GM23338 (cell line): Measurements from ENCODE around the gene SYCP3. TPM values are rescaled to one million over a fixed set of nuclear protein-coding genes. Genes with fewer than 3 reads are reported as not detected.
"Not testable (repeated sequence)": the region's sequence is repeated elsewhere in the genome, so short reads cannot be mapped to it uniquely, and the experiment has no call there.

Source experiments
- ATAC-seq: fragments of 200-7000 bp; cut with Tn5 transposase; 3 replicates; pipeline ENCODE4 v1.9.1; 2020
- DNase-seq: peaks from one replicate; pipeline ENCODE4 v3.0.0-alpha.2; 2015; ENCODE audit warnings: low spot score
- H2AFZ ChIP-seq: fragments of 200-600 bp; sonication (generic); 2 replicates; pipeline ENCODE4 v1.8.0; 2016; ENCODE audit warnings: antibody characterized with exemption, mild to moderate bottlenecking, moderate library complexity
- H3F3A ChIP-seq: fragments of 200-600 bp; sonication (generic); replicated peaks from 2 replicates; pipeline ENCODE4 v1.8.0; 2017; ENCODE audit warnings: antibody characterized with exemption, mixed run types, low read depth
- H3K27ac ChIP-seq: fragments of 200-600 bp; sonication (generic); 2 replicates; pipeline ENCODE4 v1.6.1; 2016; ENCODE audit warnings: low read depth
- H3K27me3 ChIP-seq: fragments of 200-600 bp; sonication (generic); 2 replicates; pipeline ENCODE4 v1.8.0; 2016; ENCODE audit warnings: mild to moderate bottlenecking, mixed run types, moderate library complexity; ENCODE audit not compliant: insufficient read depth
- H3K36me3 ChIP-seq: fragments of 200-600 bp; sonication (generic); 2 replicates; pipeline ENCODE4 v1.8.0; 2016; ENCODE audit warnings: mild to moderate bottlenecking; ENCODE audit not compliant: insufficient read depth
- H3K4me1 ChIP-seq: fragments of 200-600 bp; sonication (generic); 2 replicates; pipeline ENCODE4 v1.8.0; 2016; ENCODE audit warnings: mild to moderate bottlenecking, moderate library complexity; ENCODE audit not compliant: insufficient read depth
- H3K4me2 ChIP-seq: fragments of 200-600 bp; sonication (generic); 2 replicates; pipeline ENCODE4 v1.7.1; 2017; ENCODE audit warnings: mixed run types
- H3K4me3 ChIP-seq: fragments of 200-600 bp; sonication (generic); 2 replicates; pipeline ENCODE4 v1.6.1; 2016; ENCODE audit warnings: mixed run types
- H3K79me2 ChIP-seq: fragments of 200-600 bp; sonication (generic); replicated peaks from 2 replicates; pipeline ENCODE4 v1.8.0; 2017; ENCODE audit warnings: mild to moderate bottlenecking; ENCODE audit not compliant: insufficient read depth
- H3K9me2 ChIP-seq: fragments of 200-600 bp; sonication (generic); 2 replicates; pipeline ENCODE4 v1.8.0; 2017; ENCODE audit not compliant: insufficient read depth
- H4K20me1 ChIP-seq: fragments of 200-600 bp; sonication (generic); replicated peaks from 2 replicates; pipeline ENCODE4 v1.8.0; 2017; ENCODE audit warnings: mild to moderate bottlenecking; ENCODE audit not compliant: insufficient read depth
- H3K27ac Mint-ChIP-seq: 2 replicates; pipeline ENCODE4 v1.8.0; 2020; ENCODE audit warnings: inconsistent platforms, mild to moderate bottlenecking, moderate library complexity, mixed read lengths
- H3K27me3 Mint-ChIP-seq: 3 replicates; pipeline ENCODE4 v1.8.0; 2022; ENCODE audit warnings: low read depth, mild to moderate bottlenecking, moderate library complexity, mixed read lengths, inconsistent platforms; ENCODE audit not compliant: insufficient read depth, poor library complexity
- H3K36me3 Mint-ChIP-seq: 3 replicates; pipeline ENCODE4 v1.8.0; 2021; ENCODE audit warnings: low read depth, mild to moderate bottlenecking, inconsistent platforms, moderate library complexity, mixed read lengths
- H3K4me1 Mint-ChIP-seq: 3 replicates; pipeline ENCODE4 v1.8.0; 2020; ENCODE audit warnings: mild to moderate bottlenecking, inconsistent platforms, mixed read lengths
- H3K4me3 Mint-ChIP-seq: 3 replicates; pipeline ENCODE4 v1.8.0; 2021; ENCODE audit warnings: moderate library complexity, mild to moderate bottlenecking, inconsistent platforms, mixed read lengths
- H3K9me3 Mint-ChIP-seq: 3 replicates; pipeline ENCODE4 v1.8.0; 2020; ENCODE audit warnings: moderate library complexity, mild to moderate bottlenecking, inconsistent platforms, mixed read lengths
- EZH2 ChIP-seq: fragments of 200-600 bp; sonication (generic); IDR thresholded peaks from one replicate; pipeline ENCODE4 v1.8.0; 2017; ENCODE audit warnings: antibody characterized with exemption, mild to moderate bottlenecking, low read depth; ENCODE audit not compliant: unreplicated experiment
- JUNB ChIP-seq: IDR thresholded peaks from one replicate; pipeline ENCODE4 v1.6.1; 2016; ENCODE audit warnings: antibody characterized with exemption; ENCODE audit not compliant: unreplicated experiment
- POLR2AphosphoS5 ChIP-seq: IDR thresholded peaks from 2 replicates; pipeline ENCODE4 v1.6.1; 2016; ENCODE audit warnings: antibody characterized with exemption, low read depth
- STAT1 ChIP-seq: IDR thresholded peaks from one replicate; pipeline ENCODE4 v1.6.1; 2016; ENCODE audit warnings: antibody characterized with exemption; ENCODE audit not compliant: unreplicated experiment
- ZNF114 ChIP-seq: fragments of 250-450 bp; sonication (Bioruptor Pico); IDR thresholded peaks from 2 replicates; pipeline ENCODE4 v1.5.0; 2020; ENCODE audit warnings: mild to moderate bottlenecking, moderate library complexity
- ZNF331 ChIP-seq: fragments of 250-450 bp; sonication (Bioruptor Pico); IDR thresholded peaks from 2 replicates; pipeline ENCODE4 v1.5.0; 2020; ENCODE audit warnings: low read depth, mild to moderate bottlenecking, moderate library complexity
- polyA plus RNA-seq: library from polyadenylated mRNA; unstranded; fragments of >200 nt; fragmentation: Nextera tagmentation; extraction: Ambion mirVana; gene quantifications from 2 replicates; pipeline ENCODE4 v1.2.1, GENCODE V29; 2016
- total RNA-seq: library from RNA; depleted of rRNA; stranded (reverse); fragments of >200 nt; shearing (Covaris generic); gene quantifications from 2 replicates; pipeline ENCODE4 v1.2.3, GENCODE V29; 2014
- TF ChIP-seq, protein P1 (sequence below), 2 experiments: fragments of 200-600 bp in 1 of 2; sonication (generic) in 1 of 2; conservative IDR thresholded peaks; 2 replicates each; pipeline versions ENCODE4 v1.5.1 to v1.6.1; 2016 to 2017; ENCODE audit warnings: antibody characterized with exemption in 2 of 2, low read depth in 2 of 2, mild to moderate bottlenecking in 2 of 2, moderate library complexity in 1 of 2
- TF ChIP-seq, protein P2 (sequence below): IDR thresholded peaks from one replicate; pipeline ENCODE4 v1.6.1; 2018; ENCODE audit warnings: antibody characterized with exemption; ENCODE audit not compliant: unreplicated experiment
- TF ChIP-seq, protein P3 (sequence below): IDR thresholded peaks from 2 replicates; pipeline ENCODE4 v1.6.1; 2016; ENCODE audit warnings: antibody characterized with exemption
- TF ChIP-seq, protein P4 (sequence below): fragments of 250-450 bp; sonication (Bioruptor Pico); IDR thresholded peaks from 2 replicates; pipeline ENCODE4 v1.5.0; 2020; ENCODE audit warnings: mild to moderate bottlenecking, moderate library complexity

SYCP3 gene
- total and polyA plus RNA-seq, 2 experiments from 2014 or later, result 0.07 to 1.5 TPM

DNA sequence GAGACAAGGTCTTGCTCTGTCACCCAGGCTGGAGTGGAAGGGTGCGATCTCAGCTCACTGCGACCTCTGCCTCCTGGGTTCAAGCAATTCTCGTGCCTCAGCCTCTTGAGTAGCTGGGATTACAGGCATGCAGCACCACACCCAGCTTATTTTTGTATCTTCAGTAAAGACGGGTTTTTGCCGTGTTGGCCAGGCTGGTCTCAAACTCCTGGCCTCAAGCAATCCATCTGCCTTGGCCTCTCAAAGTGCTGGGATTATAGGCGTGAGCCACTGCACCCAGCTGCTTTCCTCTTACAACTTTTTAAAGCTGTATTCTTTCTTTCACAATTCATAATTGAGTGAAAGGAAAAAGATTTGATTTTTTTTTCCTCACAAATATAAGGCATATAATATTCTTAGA, 57.6 kb downstream of the SYCP3 start:
- not testable (repeated sequence) for H3K9me2 ChIP-seq, DNase-seq, H3K36me3 ChIP-seq, H3K27ac Mint-ChIP-seq, H3K4me3 ChIP-seq, H3K79me2 ChIP-seq, H3K27ac ChIP-seq, H4K20me1 ChIP-seq, H3K4me3 Mint-ChIP-seq, H3K9me3 Mint-ChIP-seq, H3K4me1 Mint-ChIP-seq, ATAC-seq, H3K27me3 Mint-ChIP-seq, H3K36me3 Mint-ChIP-seq, H3K27me3 ChIP-seq, H3F3A ChIP-seq, H2AFZ ChIP-seq, H3K4me2 ChIP-seq
- H3K4me1 ChIP-seq, result peaks cover 20% of the 10 kb centered on the region

DNA sequence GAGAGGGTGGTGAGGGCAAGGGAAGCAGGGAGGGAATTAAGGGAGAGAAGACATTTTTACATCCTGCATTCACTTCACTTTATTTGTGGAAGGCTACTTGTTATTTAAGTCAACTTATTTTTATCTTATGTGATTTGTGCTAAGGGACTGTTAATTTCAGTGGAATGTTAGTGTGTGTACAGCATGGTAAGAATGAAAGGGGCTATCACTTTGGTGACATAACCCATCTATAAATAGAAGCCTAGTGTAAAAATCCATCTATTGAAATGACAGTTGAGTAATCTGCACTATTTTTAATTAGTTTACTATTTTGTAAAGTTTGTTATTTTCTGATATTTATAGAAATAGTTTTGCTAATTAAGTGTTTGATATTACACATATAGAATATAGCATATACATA, 58.6 kb downstream of the SYCP3 start:
- H3K27me3 Mint-ChIP-seq, result no peaks in the 10 kb centered on the region
- Histone ChIP-seq H3K9me2 (no peaks in the 10 kb centered on the region), H3K36me3 (no peaks in the 10 kb centered on the region), H4K20me1 (no peaks in the 10 kb centered on the region), H3K4me3 (no peak overlapping the region), H3K27me3 (no peaks in the 10 kb centered on the region), H3K4me2 (no peak overlapping the region), H3K27ac (no peak overlapping the region), H3K79me2 (no peaks in the 10 kb centered on the region), H3K4me1 (peaks cover 16% of the 10 kb centered on the region), H3F3A (no peaks in the 10 kb centered on the region), H2AFZ (no peak overlapping the region; the same call in 1 of the 2 replicates)
- H3K4me1 Mint-ChIP-seq, result peaks cover 9% of the 10 kb centered on the region; the same call in 2 of the 3 replicates
- ATAC-seq, result no peak
- no peaks in the 10 kb centered on the region for H3K9me3 Mint-ChIP-seq
- no peak overlapping the region for H3K4me3 Mint-ChIP-seq
- no peak overlapping the region for H3K27ac Mint-ChIP-seq
- no peak for DNase-seq
- H3K36me3 Mint-ChIP-seq, result no peaks in the 10 kb centered on the region
- TF ChIP-seq EZH2 (no peak), POLR2AphosphoS5 (no peak), ZNF331 (CRISPR knock-in tag) (no peak), ZNF114 (CRISPR knock-in tag) (no peak), JUNB (no peak), STAT1 (no peak)
- TF ChIP-seq, protein P1, sequence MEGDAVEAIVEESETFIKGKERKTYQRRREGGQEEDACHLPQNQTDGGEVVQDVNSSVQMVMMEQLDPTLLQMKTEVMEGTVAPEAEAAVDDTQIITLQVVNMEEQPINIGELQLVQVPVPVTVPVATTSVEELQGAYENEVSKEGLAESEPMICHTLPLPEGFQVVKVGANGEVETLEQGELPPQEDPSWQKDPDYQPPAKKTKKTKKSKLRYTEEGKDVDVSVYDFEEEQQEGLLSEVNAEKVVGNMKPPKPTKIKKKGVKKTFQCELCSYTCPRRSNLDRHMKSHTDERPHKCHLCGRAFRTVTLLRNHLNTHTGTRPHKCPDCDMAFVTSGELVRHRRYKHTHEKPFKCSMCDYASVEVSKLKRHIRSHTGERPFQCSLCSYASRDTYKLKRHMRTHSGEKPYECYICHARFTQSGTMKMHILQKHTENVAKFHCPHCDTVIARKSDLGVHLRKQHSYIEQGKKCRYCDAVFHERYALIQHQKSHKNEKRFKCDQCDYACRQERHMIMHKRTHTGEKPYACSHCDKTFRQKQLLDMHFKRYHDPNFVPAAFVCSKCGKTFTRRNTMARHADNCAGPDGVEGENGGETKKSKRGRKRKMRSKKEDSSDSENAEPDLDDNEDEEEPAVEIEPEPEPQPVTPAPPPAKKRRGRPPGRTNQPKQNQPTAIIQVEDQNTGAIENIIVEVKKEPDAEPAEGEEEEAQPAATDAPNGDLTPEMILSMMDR (conservative IDR thresholded peaks at IDR 0.05; ENCODE audit: low read depth in 2 of 2), result no peak
- TF ChIP-seq, protein P2, sequence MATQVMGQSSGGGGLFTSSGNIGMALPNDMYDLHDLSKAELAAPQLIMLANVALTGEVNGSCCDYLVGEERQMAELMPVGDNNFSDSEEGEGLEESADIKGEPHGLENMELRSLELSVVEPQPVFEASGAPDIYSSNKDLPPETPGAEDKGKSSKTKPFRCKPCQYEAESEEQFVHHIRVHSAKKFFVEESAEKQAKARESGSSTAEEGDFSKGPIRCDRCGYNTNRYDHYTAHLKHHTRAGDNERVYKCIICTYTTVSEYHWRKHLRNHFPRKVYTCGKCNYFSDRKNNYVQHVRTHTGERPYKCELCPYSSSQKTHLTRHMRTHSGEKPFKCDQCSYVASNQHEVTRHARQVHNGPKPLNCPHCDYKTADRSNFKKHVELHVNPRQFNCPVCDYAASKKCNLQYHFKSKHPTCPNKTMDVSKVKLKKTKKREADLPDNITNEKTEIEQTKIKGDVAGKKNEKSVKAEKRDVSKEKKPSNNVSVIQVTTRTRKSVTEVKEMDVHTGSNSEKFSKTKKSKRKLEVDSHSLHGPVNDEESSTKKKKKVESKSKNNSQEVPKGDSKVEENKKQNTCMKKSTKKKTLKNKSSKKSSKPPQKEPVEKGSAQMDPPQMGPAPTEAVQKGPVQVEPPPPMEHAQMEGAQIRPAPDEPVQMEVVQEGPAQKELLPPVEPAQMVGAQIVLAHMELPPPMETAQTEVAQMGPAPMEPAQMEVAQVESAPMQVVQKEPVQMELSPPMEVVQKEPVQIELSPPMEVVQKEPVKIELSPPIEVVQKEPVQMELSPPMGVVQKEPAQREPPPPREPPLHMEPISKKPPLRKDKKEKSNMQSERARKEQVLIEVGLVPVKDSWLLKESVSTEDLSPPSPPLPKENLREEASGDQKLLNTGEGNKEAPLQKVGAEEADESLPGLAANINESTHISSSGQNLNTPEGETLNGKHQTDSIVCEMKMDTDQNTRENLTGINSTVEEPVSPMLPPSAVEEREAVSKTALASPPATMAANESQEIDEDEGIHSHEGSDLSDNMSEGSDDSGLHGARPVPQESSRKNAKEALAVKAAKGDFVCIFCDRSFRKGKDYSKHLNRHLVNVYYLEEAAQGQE, result no peak
- TF ChIP-seq, protein P3, sequence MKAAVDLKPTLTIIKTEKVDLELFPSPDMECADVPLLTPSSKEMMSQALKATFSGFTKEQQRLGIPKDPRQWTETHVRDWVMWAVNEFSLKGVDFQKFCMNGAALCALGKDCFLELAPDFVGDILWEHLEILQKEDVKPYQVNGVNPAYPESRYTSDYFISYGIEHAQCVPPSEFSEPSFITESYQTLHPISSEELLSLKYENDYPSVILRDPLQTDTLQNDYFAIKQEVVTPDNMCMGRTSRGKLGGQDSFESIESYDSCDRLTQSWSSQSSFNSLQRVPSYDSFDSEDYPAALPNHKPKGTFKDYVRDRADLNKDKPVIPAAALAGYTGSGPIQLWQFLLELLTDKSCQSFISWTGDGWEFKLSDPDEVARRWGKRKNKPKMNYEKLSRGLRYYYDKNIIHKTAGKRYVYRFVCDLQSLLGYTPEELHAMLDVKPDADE, result no peak
- TF ChIP-seq, protein P4, sequence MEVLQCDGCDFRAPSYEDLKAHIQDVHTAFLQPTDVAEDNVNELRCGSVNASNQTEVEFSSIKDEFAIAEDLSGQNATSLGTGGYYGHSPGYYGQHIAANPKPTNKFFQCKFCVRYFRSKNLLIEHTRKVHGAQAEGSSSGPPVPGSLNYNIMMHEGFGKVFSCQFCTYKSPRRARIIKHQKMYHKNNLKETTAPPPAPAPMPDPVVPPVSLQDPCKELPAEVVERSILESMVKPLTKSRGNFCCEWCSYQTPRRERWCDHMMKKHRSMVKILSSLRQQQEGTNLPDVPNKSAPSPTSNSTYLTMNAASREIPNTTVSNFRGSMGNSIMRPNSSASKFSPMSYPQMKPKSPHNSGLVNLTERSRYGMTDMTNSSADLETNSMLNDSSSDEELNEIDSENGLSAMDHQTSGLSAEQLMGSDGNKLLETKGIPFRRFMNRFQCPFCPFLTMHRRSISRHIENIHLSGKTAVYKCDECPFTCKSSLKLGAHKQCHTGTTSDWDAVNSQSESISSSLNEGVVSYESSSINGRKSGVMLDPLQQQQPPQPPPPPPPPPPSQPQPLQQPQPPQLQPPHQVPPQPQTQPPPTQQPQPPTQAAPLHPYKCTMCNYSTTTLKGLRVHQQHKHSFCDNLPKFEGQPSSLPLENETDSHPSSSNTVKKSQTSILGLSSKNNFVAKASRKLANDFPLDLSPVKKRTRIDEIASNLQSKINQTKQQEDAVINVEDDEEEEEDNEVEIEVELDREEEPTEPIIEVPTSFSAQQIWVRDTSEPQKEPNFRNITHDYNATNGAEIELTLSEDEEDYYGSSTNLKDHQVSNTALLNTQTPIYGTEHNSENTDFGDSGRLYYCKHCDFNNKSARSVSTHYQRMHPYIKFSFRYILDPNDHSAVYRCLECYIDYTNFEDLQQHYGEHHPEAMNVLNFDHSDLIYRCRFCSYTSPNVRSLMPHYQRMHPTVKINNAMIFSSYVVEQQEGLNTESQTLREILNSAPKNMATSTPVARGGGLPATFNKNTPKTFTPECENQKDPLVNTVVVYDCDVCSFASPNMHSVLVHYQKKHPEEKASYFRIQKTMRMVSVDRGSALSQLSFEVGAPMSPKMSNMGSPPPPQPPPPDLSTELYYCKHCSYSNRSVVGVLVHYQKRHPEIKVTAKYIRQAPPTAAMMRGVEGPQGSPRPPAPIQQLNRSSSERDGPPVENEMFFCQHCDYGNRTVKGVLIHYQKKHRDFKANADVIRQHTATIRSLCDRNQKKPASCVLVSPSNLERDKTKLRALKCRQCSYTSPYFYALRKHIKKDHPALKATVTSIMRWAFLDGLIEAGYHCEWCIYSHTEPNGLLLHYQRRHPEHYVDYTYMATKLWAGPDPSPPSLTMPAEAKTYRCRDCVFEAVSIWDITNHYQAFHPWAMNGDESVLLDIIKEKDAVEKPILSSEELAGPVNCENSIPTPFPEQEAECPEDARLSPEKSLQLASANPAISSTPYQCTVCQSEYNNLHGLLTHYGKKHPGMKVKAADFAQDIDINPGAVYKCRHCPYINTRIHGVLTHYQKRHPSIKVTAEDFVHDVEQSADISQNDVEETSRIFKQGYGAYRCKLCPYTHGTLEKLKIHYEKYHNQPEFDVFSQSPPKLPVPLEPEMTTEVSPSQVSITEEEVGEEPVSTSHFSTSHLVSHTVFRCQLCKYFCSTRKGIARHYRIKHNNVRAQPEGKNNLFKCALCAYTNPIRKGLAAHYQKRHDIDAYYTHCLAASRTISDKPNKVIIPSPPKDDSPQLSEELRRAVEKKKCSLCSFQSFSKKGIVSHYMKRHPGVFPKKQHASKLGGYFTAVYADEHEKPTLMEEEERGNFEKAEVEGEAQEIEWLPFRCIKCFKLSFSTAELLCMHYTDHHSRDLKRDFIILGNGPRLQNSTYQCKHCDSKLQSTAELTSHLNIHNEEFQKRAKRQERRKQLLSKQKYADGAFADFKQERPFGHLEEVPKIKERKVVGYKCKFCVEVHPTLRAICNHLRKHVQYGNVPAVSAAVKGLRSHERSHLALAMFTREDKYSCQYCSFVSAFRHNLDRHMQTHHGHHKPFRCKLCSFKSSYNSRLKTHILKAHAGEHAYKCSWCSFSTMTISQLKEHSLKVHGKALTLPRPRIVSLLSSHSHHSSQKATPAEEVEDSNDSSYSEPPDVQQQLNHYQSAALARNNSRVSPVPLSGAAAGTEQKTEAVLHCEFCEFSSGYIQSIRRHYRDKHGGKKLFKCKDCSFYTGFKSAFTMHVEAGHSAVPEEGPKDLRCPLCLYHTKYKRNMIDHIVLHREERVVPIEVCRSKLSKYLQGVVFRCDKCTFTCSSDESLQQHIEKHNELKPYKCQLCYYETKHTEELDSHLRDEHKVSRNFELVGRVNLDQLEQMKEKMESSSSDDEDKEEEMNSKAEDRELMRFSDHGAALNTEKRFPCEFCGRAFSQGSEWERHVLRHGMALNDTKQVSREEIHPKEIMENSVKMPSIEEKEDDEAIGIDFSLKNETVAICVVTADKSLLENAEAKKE (CRISPR knock-in tag), result no peak
